SK-N-SH (cell line): ENCODE results near the gene STK39.

Source experiments
- CHD2 ChIP-seq: fragments of 150-350 bp; IDR thresholded peaks from 2 replicates; pipeline ENCODE4 v1.6.1; 2018; ENCODE audit warnings: low read length; ENCODE audit not compliant: partially characterized antibody
- POLR2AphosphoS5 ChIP-seq: IDR thresholded peaks from 2 replicates; pipeline ENCODE4 v1.6.1; 2012; ENCODE audit warnings: low read depth, low read length
- TF ChIP-seq, protein P1 (sequence below): fragments of 200-600 bp; sonication (generic); IDR thresholded peaks from 2 replicates; pipeline ENCODE4 v1.6.1; 2017; ENCODE audit warnings: antibody characterized with exemption, mild to moderate bottlenecking, moderate library complexity

DNA sequence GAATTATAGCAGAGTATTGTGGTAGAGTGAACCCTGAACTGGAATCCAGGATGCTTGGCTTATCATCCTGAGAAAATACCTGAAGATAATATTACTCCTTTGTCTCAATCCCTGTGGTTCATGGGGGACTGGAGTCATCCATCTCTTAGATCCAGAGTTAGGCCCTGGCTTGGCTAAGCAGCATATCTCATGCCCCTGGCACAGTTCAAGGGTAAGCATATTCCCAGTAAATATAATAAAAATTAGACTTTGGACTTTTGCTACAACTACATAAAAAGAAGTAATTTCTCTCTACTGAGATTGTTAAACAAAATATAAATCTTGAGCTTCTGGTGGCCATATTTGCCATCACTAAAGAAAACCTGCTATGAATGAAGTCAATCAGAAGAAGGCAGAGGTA lies 47.7 kb upstream of the STK39 start:
- TF ChIP-seq POLR2AphosphoS5 (no peak), CHD2 (no peak)
- TF ChIP-seq, protein P1, sequence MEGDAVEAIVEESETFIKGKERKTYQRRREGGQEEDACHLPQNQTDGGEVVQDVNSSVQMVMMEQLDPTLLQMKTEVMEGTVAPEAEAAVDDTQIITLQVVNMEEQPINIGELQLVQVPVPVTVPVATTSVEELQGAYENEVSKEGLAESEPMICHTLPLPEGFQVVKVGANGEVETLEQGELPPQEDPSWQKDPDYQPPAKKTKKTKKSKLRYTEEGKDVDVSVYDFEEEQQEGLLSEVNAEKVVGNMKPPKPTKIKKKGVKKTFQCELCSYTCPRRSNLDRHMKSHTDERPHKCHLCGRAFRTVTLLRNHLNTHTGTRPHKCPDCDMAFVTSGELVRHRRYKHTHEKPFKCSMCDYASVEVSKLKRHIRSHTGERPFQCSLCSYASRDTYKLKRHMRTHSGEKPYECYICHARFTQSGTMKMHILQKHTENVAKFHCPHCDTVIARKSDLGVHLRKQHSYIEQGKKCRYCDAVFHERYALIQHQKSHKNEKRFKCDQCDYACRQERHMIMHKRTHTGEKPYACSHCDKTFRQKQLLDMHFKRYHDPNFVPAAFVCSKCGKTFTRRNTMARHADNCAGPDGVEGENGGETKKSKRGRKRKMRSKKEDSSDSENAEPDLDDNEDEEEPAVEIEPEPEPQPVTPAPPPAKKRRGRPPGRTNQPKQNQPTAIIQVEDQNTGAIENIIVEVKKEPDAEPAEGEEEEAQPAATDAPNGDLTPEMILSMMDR, result no peak
